ENCODE measurements around the gene JMJD1C. TPM values are rescaled to one million over a fixed set of nuclear protein-coding genes. Genes with fewer than 3 reads are reported as not detected.

Gene JMJD1C
- total RNA-seq, 1 donor from 2014 or later = 143 TPM

- no peak overlapping the region for H2AFZ ChIP-seq (replicated peaks)
- Mint-ChIP-seq H3K9me3 (no peaks in the 10 kb centered on the region), H3K27me3 (ENCODE audit: insufficient read depth, low read depth) (no peaks in the 10 kb centered on the region), H3K36me3 (peaks cover 38% of the 10 kb centered on the region), H3K4me1 (peaks cover 17% of the 10 kb centered on the region), H3K27ac (no peak overlapping the region), H3K4me3 (no peak overlapping the region)
- no peaks in the 10 kb centered on the region for H3K36me3 ChIP-seq
- TF ChIP-seq EZH2 (IDR thresholded peaks at IDR 0.05) (no peak), EZH2phosphoT487 (IDR thresholded peaks at IDR 0.05) (no peak), CTCF (IDR thresholded peaks at IDR 0.05) (no peak)
- H3K9ac ChIP-seq = no peak overlapping the region
- no peak overlapping the region for H3K4me2 ChIP-seq
- H3K4me3 ChIP-seq = no peak overlapping the region
- peaks cover 100% of the 10 kb centered on the region for H3K79me2 ChIP-seq (ENCODE audit: low read depth)
- no peaks in the 10 kb centered on the region for H3K27me3 ChIP-seq
- no peaks in the 10 kb centered on the region for H3K9me3 ChIP-seq (ENCODE audit: low read depth)
- peaks cover 19% of the 10 kb centered on the region for H4K20me1 ChIP-seq (ENCODE audit: low read depth)
- no peak for DNase-seq (ENCODE audit: low spot score)
- H3K27ac ChIP-seq = peak overlapping the region; percentile 1
- H3K4me1 ChIP-seq = peaks cover 30% of the 10 kb centered on the region
- H3F3A ChIP-seq (ENCODE audit: low read depth) = peaks cover 5% of the 10 kb centered on the region
These were observed 205.5 kb downstream of the JMJD1C start for GRCh38 chr10:63260103-63260859.

- no peak for TF ChIP-seq EZH2phosphoT487 (IDR thresholded peaks at IDR 0.05)
- no peak for TF ChIP-seq CTCF (IDR thresholded peaks at IDR 0.05)
- no peak for TF ChIP-seq EZH2 (IDR thresholded peaks at IDR 0.05)
- H3K36me3 Mint-ChIP-seq = peaks cover 39% of the 10 kb centered on the region
- Histone ChIP-seq H3K9ac (no peak overlapping the region), H3K27ac (no peak overlapping the region), H2AFZ (replicated peaks) (no peak overlapping the region), H3K79me2 (ENCODE audit: low read depth) (peaks cover 100% of the 10 kb centered on the region), H3K4me3 (no peak overlapping the region), H4K20me1 (ENCODE audit: low read depth) (peaks cover 21% of the 10 kb centered on the region), H3K4me2 (no peak overlapping the region), H3F3A (ENCODE audit: low read depth) (peaks cover 5% of the 10 kb centered on the region), H3K4me1 (peaks cover 24% of the 10 kb centered on the region), H3K36me3 (no peaks in the 10 kb centered on the region), H3K27me3 (no peaks in the 10 kb centered on the region), H3K9me3 (ENCODE audit: low read depth) (no peaks in the 10 kb centered on the region)
- H3K4me1 Mint-ChIP-seq = peaks cover 14% of the 10 kb centered on the region
- no peak overlapping the region for H3K4me3 Mint-ChIP-seq
- no peaks in the 10 kb centered on the region for H3K9me3 Mint-ChIP-seq
- H3K27ac Mint-ChIP-seq = no peak overlapping the region
- no peaks in the 10 kb centered on the region for H3K27me3 Mint-ChIP-seq (ENCODE audit: insufficient read depth, low read depth)
- no peak for DNase-seq (ENCODE audit: low spot score)
These were observed 206.7 kb downstream of the JMJD1C start for GRCh38 chr10:63258920-63259678.

- H3F3A ChIP-seq (ENCODE audit: low read depth) = peaks cover 5% of the 10 kb centered on the region
- no peak for DNase-seq (ENCODE audit: low spot score)
- Mint-ChIP-seq H3K36me3 (peaks cover 46% of the 10 kb centered on the region), H3K9me3 (no peaks in the 10 kb centered on the region), H3K4me1 (peaks cover 10% of the 10 kb centered on the region), H3K27ac (no peak overlapping the region), H3K27me3 (ENCODE audit: insufficient read depth, low read depth) (no peaks in the 10 kb centered on the region), H3K4me3 (no peak overlapping the region)
- TF ChIP-seq EZH2phosphoT487 (IDR thresholded peaks at IDR 0.05) (no peak), CTCF (IDR thresholded peaks at IDR 0.05) (no peak), EZH2 (IDR thresholded peaks at IDR 0.05) (no peak)
- no peaks in the 10 kb centered on the region for H3K27me3 ChIP-seq
- H3K9ac ChIP-seq = no peak overlapping the region
- H3K9me3 ChIP-seq (ENCODE audit: low read depth) = no peaks in the 10 kb centered on the region
- no peaks in the 10 kb centered on the region for H3K36me3 ChIP-seq
- H3K79me2 ChIP-seq (ENCODE audit: low read depth) = peaks cover 100% of the 10 kb centered on the region
- H3K4me3 ChIP-seq = no peak overlapping the region
- no peak overlapping the region for H3K4me2 ChIP-seq
- H4K20me1 ChIP-seq (ENCODE audit: low read depth) = peaks cover 27% of the 10 kb centered on the region
- no peak overlapping the region for H2AFZ ChIP-seq (replicated peaks)
- H3K4me1 ChIP-seq = peaks cover 21% of the 10 kb centered on the region
- H3K27ac ChIP-seq = no peak overlapping the region
These were observed 208.0 kb downstream of the JMJD1C start for GRCh38 chr10:63257778-63258177.
